ENCODE measurements around the gene LBP.
A peak's percentile ranks its signal among the peaks of the same experiment; 100 is the strongest.

LBP gene

DNA sequence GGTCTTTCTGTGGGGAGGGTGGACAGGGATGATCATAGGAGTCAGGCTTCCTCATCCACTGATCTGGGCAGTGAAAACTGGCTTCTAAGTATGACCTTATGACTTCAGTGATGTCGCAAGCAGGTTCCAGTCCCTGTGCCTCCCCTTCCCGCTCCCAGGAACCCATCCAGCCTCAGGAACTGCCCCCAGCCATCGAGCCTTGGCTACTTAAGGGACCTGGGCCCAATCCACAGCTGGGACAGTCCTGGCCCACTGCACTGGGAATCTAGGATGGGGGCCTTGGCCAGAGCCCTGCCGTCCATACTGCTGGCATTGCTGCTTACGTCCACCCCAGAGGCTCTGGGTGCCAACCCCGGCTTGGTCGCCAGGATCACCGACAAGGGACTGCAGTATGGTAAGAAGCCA lies at the start of gene LBP:
TSS of gene LBP (plus strand) at position 236 of the 405 bp plus-strand sequence. CDS start at position 271, 35 bp downstream.
- Histone ChIP-seq H3K36me3 (peaks cover 4% of the 10 kb centered on the region), H3K4me1 (ENCODE audit: control insufficient read depth in 1 of 2, insufficient read depth in 1 of 2, low read depth in 1 of 2, low read length in 1 of 2) (no peaks in the 10 kb centered on the region), H3K27ac (no peak within 1 kb of the TSS), H3K27me3 (no peaks in the 10 kb centered on the region), H3K4me3 (ENCODE audit: low read depth in 1 of 2, low read length in 1 of 2) (no peak within 1 kb of the TSS), H3K9me3 (no peaks in the 10 kb centered on the region)
- TF ChIP-seq, protein P1, sequence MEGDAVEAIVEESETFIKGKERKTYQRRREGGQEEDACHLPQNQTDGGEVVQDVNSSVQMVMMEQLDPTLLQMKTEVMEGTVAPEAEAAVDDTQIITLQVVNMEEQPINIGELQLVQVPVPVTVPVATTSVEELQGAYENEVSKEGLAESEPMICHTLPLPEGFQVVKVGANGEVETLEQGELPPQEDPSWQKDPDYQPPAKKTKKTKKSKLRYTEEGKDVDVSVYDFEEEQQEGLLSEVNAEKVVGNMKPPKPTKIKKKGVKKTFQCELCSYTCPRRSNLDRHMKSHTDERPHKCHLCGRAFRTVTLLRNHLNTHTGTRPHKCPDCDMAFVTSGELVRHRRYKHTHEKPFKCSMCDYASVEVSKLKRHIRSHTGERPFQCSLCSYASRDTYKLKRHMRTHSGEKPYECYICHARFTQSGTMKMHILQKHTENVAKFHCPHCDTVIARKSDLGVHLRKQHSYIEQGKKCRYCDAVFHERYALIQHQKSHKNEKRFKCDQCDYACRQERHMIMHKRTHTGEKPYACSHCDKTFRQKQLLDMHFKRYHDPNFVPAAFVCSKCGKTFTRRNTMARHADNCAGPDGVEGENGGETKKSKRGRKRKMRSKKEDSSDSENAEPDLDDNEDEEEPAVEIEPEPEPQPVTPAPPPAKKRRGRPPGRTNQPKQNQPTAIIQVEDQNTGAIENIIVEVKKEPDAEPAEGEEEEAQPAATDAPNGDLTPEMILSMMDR (IDR thresholded peaks at IDR 0.05): no peak

DNA sequence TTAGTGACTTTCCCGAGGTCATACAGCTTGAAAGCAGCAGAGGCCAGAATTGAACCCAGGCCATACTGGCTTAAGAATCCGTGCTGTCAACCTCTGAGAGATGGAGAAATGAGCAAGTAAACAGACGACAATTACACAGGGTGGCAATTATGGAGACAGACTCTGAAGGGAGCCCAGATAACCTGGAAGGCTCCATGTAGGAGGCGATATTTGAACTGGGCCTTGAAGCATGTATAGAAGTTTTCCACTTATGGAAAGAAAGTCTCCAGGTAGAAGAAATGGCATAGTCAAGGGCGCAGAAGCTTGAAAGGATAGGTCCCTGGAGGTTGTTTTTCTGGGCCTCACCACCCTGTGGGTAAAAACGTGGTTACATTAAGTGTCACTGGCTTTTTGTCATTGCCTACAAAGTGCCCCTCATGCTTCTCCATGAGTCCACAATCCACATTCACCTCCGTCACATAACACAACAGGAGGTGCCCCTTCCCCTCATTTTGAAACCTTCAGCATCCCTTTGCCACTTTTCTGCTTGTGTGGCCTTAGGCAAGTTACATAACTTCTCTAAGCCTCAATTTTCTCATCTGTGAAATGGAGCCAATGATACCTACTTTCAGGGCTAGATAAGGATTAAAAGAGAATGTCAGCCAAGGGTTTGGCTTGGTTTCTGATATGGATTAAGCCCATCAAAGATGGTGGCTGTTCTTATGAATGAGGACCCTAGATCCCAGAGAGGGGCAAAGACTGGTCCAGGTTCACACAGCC lies 48.2 kb upstream of the LBP start:
- H3K36me3 ChIP-seq: no peaks in the 10 kb centered on the region
- H3K4me3 ChIP-seq (ENCODE audit: low read depth in 1 of 2, low read length in 1 of 2): peak overlapping the region in 1 of 2 experiments; percentile 23
- H3K27me3 ChIP-seq: no peaks in the 10 kb centered on the region
- no peaks in the 10 kb centered on the region for H3K9me3 ChIP-seq
- TF ChIP-seq, protein P1 (IDR thresholded peaks at IDR 0.05): no peak
- H3K27ac ChIP-seq: peak overlapping the region; percentile 84
- H3K4me1 ChIP-seq (ENCODE audit: control insufficient read depth in 1 of 2, insufficient read depth in 1 of 2, low read depth in 1 of 2, low read length in 1 of 2): peaks cover 98 to 99% of the 10 kb centered on the region in 2 experiments

GRCh38 chr20:38298768-38299288 lies 47.5 kb upstream of the LBP start:
- Histone ChIP-seq H3K27me3 (no peaks in the 10 kb centered on the region), H3K36me3 (no peaks in the 10 kb centered on the region), H3K27ac (peak overlapping the region; percentile 84), H3K4me1 (ENCODE audit: control insufficient read depth in 1 of 2, insufficient read depth in 1 of 2, low read depth in 1 of 2, low read length in 1 of 2) (peaks cover 98 to 99% of the 10 kb centered on the region in 2 experiments), H3K9me3 (no peaks in the 10 kb centered on the region), H3K4me3 (ENCODE audit: low read depth in 1 of 2, low read length in 1 of 2) (peak overlapping the region; percentile 23 to 28)
- TF ChIP-seq, protein P1 (IDR thresholded peaks at IDR 0.05): no peak

DNA sequence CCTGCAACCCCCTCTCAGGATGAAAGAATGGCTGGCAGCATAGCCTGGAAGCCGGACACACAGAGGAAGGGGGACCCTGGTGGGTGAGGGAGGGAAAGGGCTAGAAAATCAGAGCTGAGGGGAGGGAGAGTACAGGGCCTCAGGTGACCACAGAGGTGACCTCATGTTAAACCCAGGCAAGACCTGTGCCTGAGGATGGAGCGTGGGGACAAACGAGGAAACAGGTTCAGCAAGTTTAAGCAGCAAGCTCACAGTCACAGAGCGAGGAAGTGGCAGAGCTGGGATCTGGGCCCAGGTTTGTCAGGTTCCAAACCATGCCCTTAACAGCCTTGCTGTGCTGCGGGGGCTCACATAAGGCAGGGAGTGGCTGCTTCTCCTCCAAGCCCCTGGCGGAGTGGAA lies 46.3 kb upstream of the LBP start:
- Histone ChIP-seq H3K27me3 (no peaks in the 10 kb centered on the region), H3K36me3 (no peaks in the 10 kb centered on the region), H3K9me3 (no peaks in the 10 kb centered on the region), H3K27ac (peak overlapping the region; percentile 84), H3K4me3 (ENCODE audit: low read depth in 1 of 2, low read length in 1 of 2) (peak overlapping the region in 1 of 2 experiments; percentile 26), H3K4me1 (ENCODE audit: control insufficient read depth in 1 of 2, insufficient read depth in 1 of 2, low read depth in 1 of 2, low read length in 1 of 2) (peaks cover 98 to 99% of the 10 kb centered on the region in 2 experiments)
- TF ChIP-seq, protein P1 (IDR thresholded peaks at IDR 0.05): no peak

- Histone ChIP-seq H3K36me3 (no peaks in the 10 kb centered on the region), H3K4me1 (ENCODE audit: control insufficient read depth in 1 of 2, insufficient read depth in 1 of 2, low read depth in 1 of 2, low read length in 1 of 2) (peaks cover 98 to 99% of the 10 kb centered on the region in 2 experiments), H3K9me3 (no peaks in the 10 kb centered on the region), H3K27ac (peak overlapping the region; percentile 84), H3K4me3 (ENCODE audit: low read depth in 1 of 2, low read length in 1 of 2) (peak overlapping the region in 1 of 2 experiments; percentile 26), H3K27me3 (no peaks in the 10 kb centered on the region)
- TF ChIP-seq, protein P1 (IDR thresholded peaks at IDR 0.05): no peak
Measured at GRCh38 chr20:38300438-38300837, 45.8 kb upstream of the LBP start.
